MM.1S (cell line): ENCODE data around the gene MARCO.

Source experiments
- DNase-seq: peaks from one replicate; pipeline ENCODE4 v3.0.0-alpha.2; 2015
- H2AFZ ChIP-seq: fragments of 300-600 bp; sonication (generic); 2 replicates; pipeline ENCODE4 v1.6.0; 2016; ENCODE audit warnings: antibody characterized with exemption, low read length
- H3F3A ChIP-seq: fragments of 300-600 bp; sonication (generic); 2 replicates; pipeline ENCODE4 v1.6.1; 2016; ENCODE audit warnings: mild to moderate bottlenecking, antibody characterized with exemption, low read length, moderate library complexity, mixed read lengths; ENCODE audit not compliant: insufficient read depth
- H3K27ac ChIP-seq: fragments of 300-600 bp; sonication (generic); 2 replicates; pipeline ENCODE4 v1.5.1; 2016; ENCODE audit warnings: mild to moderate bottlenecking, low read length
- H3K27me3 ChIP-seq: fragments of 300-600 bp; sonication (generic); replicated peaks from 2 replicates; pipeline ENCODE4 v1.6.0; 2016; ENCODE audit warnings: low read length; ENCODE audit not compliant: insufficient read depth
- H3K36me3 ChIP-seq: fragments of 300-600 bp; sonication (generic); replicated peaks from 2 replicates; pipeline ENCODE4 v1.6.1; 2016; ENCODE audit warnings: mild to moderate bottlenecking, low read length, mixed read lengths; ENCODE audit not compliant: insufficient read depth
- H3K4me1 ChIP-seq: fragments of 300-600 bp; sonication (generic); 2 replicates; pipeline ENCODE4 v1.6.1; 2016; ENCODE audit warnings: low read length, mixed read lengths
- H3K4me2 ChIP-seq: fragments of 300-600 bp; sonication (generic); 2 replicates; pipeline ENCODE4 v1.6.0; 2016; ENCODE audit warnings: low read depth, low read length
- H3K4me3 ChIP-seq: fragments of 300-600 bp; sonication (generic); 2 replicates; pipeline ENCODE4 v1.5.1; 2016; ENCODE audit warnings: low read length, mixed read lengths
- H3K79me2 ChIP-seq: fragments of 300-600 bp; sonication (generic); 2 replicates; pipeline ENCODE4 v1.6.1; 2016; ENCODE audit warnings: mixed run types, low read length, mixed read lengths
- H3K9ac ChIP-seq: fragments of 300-600 bp; sonication (generic); 2 replicates; pipeline ENCODE4 v1.6.1; 2016; ENCODE audit warnings: low read length, mixed read lengths
- H3K9me2 ChIP-seq: fragments of 300-600 bp; sonication (generic); replicated peaks from 2 replicates; pipeline ENCODE4 v1.6.1; 2016; ENCODE audit warnings: mild to moderate bottlenecking, low read length, mixed read lengths; ENCODE audit not compliant: insufficient read depth
- H3K9me3 ChIP-seq: fragments of 300-600 bp; sonication (generic); replicated peaks from 2 replicates; pipeline ENCODE4 v1.6.1; 2016; ENCODE audit warnings: mild to moderate bottlenecking, low read length, mixed read lengths; ENCODE audit not compliant: insufficient read depth
- H4K20me1 ChIP-seq: fragments of 300-600 bp; sonication (generic); 2 replicates; pipeline ENCODE4 v1.6.1; 2016; ENCODE audit warnings: mild to moderate bottlenecking, low read length, moderate library complexity, mixed read lengths; ENCODE audit not compliant: insufficient read depth
- EZH2 ChIP-seq: fragments of 300-600 bp; sonication (generic); optimal IDR thresholded peaks from 2 replicates; pipeline ENCODE3; 2017; ENCODE audit warnings: low read depth, mild to moderate bottlenecking, antibody characterized with exemption, low read length, mixed read lengths
- EZH2phosphoT487 ChIP-seq: fragments of 300-600 bp; sonication (generic); IDR thresholded peaks from 2 replicates; pipeline ENCODE4 v1.6.1; 2018; ENCODE audit warnings: antibody characterized with exemption, low read length
- TF ChIP-seq, protein P1 (sequence below): fragments of 300-600 bp; sonication (generic); IDR thresholded peaks from 2 replicates; pipeline ENCODE4 v1.5.1; 2016; ENCODE audit warnings: antibody characterized with exemption, low read length, mixed read lengths

Gene MARCO

GRCh38 chr2:118970396-118971135 is 28.6 kb downstream of the MARCO start:
- H3K27me3 ChIP-seq, result no peaks in the 10 kb centered on the region
- H3K4me3 ChIP-seq, result no peak overlapping the region
- H3K9me3 ChIP-seq, result no peaks in the 10 kb centered on the region
- no peaks in the 10 kb centered on the region for H4K20me1 ChIP-seq
- H2AFZ ChIP-seq, result no peak overlapping the region
- no peaks in the 10 kb centered on the region for H3K36me3 ChIP-seq
- no peaks in the 10 kb centered on the region for H3F3A ChIP-seq
- no peaks in the 10 kb centered on the region for H3K4me1 ChIP-seq
- H3K4me2 ChIP-seq, result no peak overlapping the region
- TF ChIP-seq, protein P1, sequence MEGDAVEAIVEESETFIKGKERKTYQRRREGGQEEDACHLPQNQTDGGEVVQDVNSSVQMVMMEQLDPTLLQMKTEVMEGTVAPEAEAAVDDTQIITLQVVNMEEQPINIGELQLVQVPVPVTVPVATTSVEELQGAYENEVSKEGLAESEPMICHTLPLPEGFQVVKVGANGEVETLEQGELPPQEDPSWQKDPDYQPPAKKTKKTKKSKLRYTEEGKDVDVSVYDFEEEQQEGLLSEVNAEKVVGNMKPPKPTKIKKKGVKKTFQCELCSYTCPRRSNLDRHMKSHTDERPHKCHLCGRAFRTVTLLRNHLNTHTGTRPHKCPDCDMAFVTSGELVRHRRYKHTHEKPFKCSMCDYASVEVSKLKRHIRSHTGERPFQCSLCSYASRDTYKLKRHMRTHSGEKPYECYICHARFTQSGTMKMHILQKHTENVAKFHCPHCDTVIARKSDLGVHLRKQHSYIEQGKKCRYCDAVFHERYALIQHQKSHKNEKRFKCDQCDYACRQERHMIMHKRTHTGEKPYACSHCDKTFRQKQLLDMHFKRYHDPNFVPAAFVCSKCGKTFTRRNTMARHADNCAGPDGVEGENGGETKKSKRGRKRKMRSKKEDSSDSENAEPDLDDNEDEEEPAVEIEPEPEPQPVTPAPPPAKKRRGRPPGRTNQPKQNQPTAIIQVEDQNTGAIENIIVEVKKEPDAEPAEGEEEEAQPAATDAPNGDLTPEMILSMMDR, result no peak
- no peak for TF ChIP-seq EZH2phosphoT487
- no peak for TF ChIP-seq EZH2
- no peaks in the 10 kb centered on the region for H3K79me2 ChIP-seq
- H3K9me2 ChIP-seq, result no peaks in the 10 kb centered on the region
- no peak overlapping the region for H3K27ac ChIP-seq
- DNase-seq, result no peak
- no peak overlapping the region for H3K9ac ChIP-seq

DNA sequence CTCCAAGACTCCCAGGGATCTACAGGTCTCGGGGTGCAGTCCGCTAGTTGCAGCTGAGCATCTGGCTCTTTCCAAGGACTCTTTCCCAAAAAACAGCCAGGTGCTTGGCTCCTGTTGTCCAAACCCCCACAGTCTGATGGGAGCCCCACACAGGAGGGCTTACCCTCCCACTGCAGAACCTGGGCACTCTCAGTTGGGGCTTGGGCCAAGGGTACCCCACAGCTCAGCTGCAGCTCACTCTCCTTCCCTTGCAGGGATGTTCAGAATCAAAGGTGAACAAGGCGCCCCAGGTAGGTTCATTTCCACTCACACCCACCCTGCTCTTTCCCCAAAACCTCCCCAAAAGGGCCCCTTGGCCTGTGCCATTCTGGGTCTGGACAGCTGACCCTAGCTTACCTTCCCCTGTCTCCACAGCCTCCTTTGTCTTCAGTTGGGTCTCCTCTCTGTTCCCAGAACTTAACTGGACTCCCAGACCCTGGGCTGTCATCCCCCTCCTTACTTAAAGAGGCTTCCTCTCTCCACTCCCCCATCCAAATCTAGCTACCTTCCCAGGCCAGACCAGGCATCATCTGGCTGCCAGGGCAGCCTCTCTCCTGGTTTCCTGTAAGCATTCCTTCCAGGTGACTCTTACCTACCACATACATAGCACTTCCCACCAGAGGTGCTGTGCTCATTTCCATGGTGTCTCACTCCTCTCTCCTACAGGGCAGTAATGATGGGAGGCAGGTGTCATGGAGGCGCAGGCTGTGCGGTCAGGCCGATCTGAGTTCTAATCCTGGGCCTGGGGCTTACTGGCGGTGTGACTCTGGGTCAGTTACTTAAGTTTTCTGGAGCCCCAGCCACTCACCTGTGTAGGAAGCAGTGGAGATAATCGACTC is 29.5 kb downstream of the MARCO start:
- Histone ChIP-seq H2AFZ (no peak overlapping the region), H3K27me3 (no peaks in the 10 kb centered on the region), H4K20me1 (no peaks in the 10 kb centered on the region), H3K9me3 (no peaks in the 10 kb centered on the region), H3K4me1 (no peaks in the 10 kb centered on the region), H3K79me2 (no peaks in the 10 kb centered on the region), H3F3A (no peaks in the 10 kb centered on the region), H3K4me3 (no peak overlapping the region), H3K9me2 (no peaks in the 10 kb centered on the region), H3K9ac (no peak overlapping the region), H3K27ac (no peak overlapping the region), H3K4me2 (no peak overlapping the region), H3K36me3 (no peaks in the 10 kb centered on the region)
- TF ChIP-seq EZH2, result no peak
- TF ChIP-seq, protein P1, result no peak
- TF ChIP-seq EZH2phosphoT487, result no peak
- no peak for DNase-seq

- H2AFZ ChIP-seq, result no peak overlapping the region
- no peaks in the 10 kb centered on the region for H3F3A ChIP-seq
- H4K20me1 ChIP-seq, result no peaks in the 10 kb centered on the region
- no peak for DNase-seq
- no peak overlapping the region for H3K27ac ChIP-seq
- H3K79me2 ChIP-seq, result no peaks in the 10 kb centered on the region
- no peak overlapping the region for H3K4me2 ChIP-seq
- H3K4me3 ChIP-seq, result no peak overlapping the region
- no peaks in the 10 kb centered on the region for H3K9me3 ChIP-seq
- no peaks in the 10 kb centered on the region for H3K9me2 ChIP-seq
- no peaks in the 10 kb centered on the region for H3K27me3 ChIP-seq
- H3K4me1 ChIP-seq, result no peaks in the 10 kb centered on the region
- H3K9ac ChIP-seq, result no peak overlapping the region
- H3K36me3 ChIP-seq, result no peaks in the 10 kb centered on the region
- TF ChIP-seq EZH2phosphoT487, result no peak
- no peak for TF ChIP-seq EZH2
- TF ChIP-seq, protein P1, result no peak
Measured at GRCh38 chr2:118973542-118973951, 31.6 kb downstream of the MARCO start.
